ENCODE measurements around the gene SFXN3. TPM values are rescaled to one million over a fixed set of nuclear protein-coding genes. Genes with fewer than 3 reads are reported as not detected.
A peak's percentile ranks its signal among the peaks of the same experiment; 100 is the strongest.

The SFXN3 gene
- total RNA-seq, 2 donors from 2014 or later: 14.7 to 22.0 TPM

DNA sequence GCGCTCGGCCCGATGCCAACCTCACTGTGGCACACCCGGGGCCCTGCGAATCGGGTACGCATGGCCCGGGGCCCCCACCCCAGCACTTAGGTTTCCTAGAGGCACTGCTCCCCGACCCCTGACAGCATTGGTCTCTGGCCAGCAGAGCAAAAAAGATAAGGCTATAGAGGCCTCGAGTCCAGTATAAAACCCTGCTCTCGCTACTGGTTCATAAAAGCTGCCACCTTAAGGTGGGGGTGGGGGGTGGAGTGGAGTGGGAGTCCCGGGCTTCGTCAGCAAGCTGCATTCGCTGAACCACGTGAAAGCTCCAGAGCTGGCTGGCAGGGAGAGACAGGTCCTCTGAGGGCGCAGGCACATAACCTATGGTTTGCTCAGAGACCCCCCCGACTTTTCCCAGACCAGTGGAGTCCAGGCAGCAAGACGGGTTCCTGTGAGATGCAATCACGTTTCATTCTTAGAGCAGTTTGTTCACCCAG is 32.1 kb downstream of the SFXN3 start:
- intact Hi-C loops (cut with DNase I, micrococcal nuclease): no loop called here
- ATAC-seq (no peak), DNase-seq (peak; percentile 73 to 84)

DNA sequence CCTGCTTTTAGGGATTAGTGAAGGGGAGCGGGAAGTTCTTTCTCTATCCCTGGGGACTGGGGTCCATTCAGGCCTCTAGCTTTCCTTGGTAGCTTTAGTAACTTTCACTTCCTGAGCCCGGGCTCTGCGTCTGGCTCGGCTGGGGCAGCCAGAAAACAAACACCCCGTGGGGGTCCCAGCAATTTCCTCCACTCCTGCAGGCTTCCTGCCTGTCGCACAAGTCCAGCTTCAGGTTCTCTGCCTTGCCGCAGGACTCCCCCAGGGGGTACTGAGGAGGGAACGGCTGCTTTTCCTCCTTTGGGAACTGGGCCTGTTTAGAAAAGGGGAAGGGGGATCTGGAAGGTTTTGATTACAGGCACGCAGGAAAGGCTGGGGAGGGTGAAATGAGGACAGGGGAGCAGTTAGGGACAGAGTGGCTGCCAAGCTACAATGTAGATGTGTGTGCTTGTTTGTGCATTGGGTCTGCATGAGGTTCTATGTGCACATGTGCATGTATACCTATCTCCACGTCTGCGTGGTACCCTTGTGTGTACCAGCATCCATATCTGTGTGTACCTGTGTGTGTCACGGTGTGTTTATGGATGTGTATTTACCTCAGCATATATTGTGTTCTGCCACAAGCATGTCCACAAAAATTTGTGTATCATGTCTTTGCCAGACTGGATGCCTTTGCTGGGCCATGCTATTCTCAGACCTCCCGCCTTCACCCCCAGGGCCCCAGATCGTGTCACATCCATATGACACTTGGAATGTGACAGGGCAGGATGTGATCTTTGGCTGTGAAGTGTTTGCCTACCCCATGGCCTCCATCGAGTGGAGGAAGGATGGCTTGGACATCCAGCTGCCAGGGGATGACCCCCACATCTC is 32.7 kb downstream of the SFXN3 start:
- DNase-seq: no peak
- intact Hi-C loops (cut with DNase I, micrococcal nuclease): no loop called here
- no peak for ATAC-seq

DNA sequence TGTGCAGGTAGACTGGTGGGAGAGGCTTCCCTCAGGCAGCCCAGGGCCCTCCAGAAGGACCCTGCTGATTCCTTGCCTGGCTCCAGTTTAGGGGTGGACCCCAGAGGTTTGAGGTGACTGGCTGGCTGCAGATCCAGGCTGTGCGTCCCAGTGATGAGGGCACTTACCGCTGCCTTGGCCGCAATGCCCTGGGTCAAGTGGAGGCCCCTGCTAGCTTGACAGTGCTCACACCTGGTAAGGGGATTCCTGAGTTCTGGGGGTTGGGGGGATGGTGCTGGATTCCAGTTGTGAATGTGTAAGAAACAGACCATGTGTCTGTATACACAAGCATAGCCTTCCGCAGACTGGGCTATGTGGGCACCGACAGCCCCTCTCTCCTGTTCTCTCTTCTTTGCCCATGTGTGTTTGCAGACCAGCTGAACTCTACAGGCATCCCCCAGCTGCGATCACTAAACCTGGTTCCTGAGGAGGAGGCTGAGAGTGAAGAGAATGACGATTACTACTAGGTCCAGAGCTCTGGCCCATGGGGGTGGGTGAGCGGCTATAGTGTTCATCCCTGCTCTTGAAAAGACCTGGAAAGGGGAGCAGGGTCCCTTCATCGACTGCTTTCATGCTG is 33.5 kb downstream of the SFXN3 start:
- DNase-seq (no peak), ATAC-seq (no peak)
- intact Hi-C loops (cut with DNase I, micrococcal nuclease): no loop called here

DNA sequence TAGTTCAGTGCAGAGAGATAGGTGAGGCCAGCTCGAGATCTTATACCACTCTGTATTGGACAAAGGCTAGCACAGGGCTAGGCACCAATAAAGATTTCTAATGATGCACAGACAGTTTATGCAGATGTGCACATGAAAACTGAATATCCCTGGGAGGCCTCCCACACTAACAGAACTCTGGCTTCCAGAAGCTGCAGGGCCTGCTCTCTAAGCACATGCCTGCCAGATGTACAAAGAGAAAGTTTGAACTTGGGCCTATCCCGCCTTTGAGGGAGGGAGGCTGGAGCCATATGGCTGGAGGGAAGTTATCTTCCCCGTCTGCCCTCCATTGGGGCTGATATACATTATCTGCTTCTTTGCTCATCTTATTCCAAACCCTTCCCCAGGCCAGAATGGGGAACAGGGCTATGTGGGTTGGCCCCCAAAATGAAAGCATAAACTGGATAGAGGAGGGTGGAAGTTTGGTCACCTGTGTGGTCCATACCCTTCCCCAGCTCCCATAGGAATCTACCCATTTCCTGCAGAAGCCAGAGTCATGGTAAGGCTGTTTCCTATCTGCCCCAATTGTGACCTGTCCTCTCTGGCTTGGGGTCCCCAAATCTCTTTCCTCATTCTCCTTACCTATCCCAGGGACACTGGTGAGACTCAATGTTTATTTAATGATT is 34.6 kb downstream of the SFXN3 start:
- intact Hi-C loops (cut with DNase I, micrococcal nuclease): no loop called here
- no peak for ATAC-seq
- no peak for DNase-seq

DNA sequence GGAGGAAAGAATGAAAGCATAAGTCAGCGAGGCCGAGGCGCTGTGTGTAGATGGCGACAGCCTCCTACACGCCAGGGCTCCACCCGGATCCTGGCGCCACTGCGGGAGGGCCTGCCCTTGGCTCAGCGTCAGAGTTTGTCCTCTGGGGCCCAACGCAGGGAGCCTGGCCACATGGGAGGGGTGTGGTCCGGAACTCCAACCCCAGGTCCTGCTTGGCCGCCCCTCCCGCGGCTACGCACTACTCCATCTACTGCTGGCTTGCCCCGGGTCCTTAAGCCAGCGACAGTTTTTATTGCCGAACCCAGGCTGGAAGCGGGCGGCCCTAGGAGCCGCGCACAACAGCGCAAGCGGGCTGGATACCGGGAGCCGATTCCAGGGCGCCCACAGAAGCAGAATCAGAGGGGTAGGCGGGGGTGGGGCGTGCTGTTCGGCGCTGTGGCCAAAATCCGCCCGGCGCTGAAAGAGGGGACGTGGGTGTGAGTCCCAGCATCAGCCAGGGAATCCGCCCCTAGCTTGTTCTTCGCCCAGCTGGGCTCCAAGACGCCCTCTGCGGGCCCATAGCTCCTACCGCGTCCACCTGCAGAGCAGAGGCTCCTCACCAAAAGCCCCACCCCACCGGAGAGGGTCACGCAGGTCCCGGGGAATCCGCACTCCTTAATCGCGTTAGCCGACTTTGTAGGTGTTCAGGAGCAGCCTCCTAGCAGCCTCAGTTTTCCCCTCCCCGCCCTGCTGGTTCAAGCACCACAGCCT is 35.3 kb downstream of the SFXN3 start:
- ATAC-seq (peak; percentile 78), DNase-seq (peak; percentile 89 to 96)
- intact Hi-C loops (cut with DNase I, micrococcal nuclease): no loop called here

DNA sequence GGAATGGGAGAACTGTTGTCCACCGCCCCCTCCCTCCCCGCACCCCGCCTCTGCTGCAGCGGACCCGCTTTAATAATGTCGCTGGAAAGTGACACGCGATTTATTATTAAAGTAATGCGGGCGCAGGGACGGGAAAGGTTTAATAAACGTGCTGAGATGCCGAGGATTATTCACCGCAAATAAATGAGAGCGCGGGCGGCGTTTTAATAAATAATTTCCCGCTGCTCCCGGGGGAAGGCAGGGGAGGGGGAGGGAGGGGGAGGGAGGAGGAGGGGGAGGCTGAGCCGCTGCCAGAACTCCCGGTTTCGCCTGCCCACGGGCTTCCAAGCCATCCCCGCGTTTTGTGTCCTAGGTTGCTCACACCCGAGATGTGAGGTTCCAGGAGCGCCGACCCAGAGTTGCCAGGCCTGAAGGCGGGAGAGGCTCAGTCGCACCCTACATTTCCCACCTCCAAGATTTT is 35.9 kb downstream of the SFXN3 start:
- DNase-seq (no peak), ATAC-seq (peak; percentile 4)
- intact Hi-C loops (cut with DNase I, micrococcal nuclease): no loop called here

DNA sequence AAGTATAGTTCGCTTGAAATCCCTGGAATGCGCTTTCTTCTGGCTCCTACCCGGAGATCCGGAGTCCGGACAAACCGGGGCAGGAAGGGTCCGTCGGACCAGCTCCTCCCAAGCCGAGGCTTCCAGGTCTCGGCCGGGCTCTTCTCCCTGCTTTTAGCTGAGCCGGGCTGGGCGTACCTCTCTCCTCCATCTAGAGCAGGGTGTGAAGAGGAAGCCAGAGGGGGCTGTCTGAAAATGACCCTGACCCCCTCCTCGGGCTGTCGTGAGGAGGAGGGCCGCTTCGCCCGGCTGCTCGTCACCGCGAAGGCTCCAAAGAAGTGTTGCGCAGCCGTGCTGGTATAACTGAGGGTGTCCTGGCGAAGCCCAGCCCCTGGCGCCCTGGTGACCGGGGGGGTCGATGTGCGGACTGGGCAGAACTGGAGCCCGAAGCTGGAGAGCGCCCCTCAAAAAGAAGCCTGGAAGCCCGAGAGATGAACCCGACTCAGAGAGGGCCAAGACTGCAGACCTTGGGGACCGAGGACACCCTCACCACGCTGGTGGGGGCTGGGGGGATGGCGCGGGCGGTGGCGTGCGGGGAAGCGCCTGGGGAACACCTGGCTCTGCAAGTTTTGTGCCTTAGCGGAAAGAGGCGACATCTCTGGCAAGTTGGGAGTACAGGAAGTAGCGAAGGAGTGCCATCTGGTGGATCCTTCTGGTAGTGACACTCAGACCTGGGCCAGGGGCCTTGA is 36.5 kb downstream of the SFXN3 start:
- intact Hi-C loops (cut with DNase I, micrococcal nuclease): no loop called here
- DNase-seq: peak; percentile 75 to 85
- peak; percentile 30 for ATAC-seq

DNA sequence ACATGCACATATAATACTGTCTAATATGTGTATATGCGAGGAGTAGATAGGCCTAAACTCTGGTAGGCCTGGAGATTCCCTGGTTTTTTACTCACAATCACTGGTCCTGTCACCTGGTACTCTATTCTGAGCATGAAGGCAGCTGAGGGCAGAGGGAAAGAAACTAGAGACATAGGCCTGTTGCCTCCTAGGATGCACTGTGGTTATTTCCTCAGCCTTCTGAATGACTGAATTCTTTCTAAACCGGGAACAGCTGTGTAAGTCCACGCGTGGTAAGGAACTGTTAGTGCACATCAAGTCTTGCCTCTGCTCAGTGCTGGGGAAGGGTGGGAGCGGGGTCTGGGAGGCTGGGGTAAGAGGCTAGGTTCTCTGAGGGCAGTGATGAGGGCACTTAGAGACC is 38.4 kb downstream of the SFXN3 start:
- intact Hi-C loops (cut with DNase I, micrococcal nuclease): no loop called here
- no peak for DNase-seq

DNA sequence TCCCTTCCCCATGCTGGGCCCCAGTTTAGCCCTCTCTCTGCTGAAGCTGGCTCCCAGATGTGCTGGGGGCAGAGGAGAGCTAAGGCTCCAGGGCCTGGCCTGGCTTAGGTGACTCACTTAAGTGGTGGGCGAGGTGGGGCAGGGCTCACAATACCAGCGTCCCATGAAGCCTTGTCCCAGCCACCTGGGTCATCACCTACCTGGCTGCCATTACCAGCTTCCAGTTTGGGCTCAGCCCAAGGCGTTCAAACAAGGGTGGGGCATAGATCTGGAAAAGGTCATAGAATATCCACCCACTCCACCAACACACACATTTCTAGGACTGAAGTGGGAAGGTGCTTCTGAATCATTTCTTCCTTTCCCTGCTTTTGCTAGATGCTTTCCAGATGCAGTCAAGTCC is 39.1 kb downstream of the SFXN3 start:
- DNase-seq: peak in 1 of 2 donors; percentile 40
- intact Hi-C loops (cut with DNase I, micrococcal nuclease): no loop called here
- ATAC-seq: peak; percentile 15

More for the DNA sequence above, 38.4 kb downstream of the SFXN3 start:
- no peak for ATAC-seq

DNA sequence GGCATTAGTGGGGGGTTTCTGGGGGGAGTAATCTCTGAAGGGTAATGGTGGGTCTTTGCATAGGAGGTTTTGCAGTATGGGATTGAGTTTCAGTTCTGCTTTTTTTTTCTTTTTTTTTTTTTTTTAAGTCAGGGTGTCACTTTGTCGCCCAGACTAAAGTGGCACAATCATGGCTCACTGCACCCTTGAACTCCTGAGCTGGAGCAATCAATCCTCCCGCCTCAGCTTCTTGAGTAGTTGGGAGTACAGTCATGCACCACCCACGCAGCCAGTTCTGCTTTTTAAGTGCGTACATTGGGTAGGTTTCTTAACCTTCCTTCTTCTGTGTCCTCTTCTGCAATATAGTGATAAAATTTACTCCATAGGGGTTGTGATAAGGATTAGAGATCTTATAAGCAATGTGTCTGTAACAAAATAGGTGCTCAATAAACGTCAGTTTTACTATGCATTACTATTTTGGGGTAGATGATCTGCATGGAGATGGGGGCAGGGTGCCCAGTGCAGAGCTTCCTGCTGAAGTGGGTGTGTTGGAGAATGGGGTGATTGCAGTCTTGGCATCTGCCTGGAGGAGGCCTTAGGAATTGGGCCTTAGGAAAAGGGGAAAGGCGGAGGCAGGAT is 40.3 kb downstream of the SFXN3 start:
- DNase-seq: no peak
- no peak for ATAC-seq
- intact Hi-C loops (cut with DNase I, micrococcal nuclease): no loop called here

DNA sequence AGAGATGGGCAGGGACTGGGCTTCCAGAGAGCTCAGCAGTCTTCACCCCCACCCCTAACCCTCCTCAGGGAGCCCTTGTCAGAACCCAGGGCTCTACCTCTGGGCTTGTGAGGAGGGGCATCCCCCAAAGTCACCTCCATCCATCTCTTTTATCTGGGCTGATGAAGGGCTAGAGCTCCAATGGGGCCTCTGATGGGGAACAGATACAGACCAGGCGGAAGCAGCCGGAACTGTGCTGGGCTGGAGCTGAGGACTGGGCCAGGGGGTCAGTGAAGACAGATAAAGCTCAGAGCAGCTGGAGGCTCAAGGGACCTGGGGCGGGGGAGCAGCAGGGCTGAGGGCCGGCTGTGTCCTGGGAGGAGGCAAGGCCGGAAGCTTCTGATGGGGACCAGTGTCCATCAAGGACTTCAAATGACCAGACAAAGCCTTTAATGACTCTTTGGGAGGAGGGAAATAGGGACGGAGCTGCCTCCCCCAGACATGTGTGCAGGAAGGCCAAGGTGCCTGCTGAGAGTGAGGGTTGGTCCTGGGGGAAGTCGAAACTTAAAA is 40.9 kb downstream of the SFXN3 start:
- no peak for DNase-seq
- intact Hi-C loops (cut with DNase I, micrococcal nuclease): no loop called here
- ATAC-seq: no peak

DNA sequence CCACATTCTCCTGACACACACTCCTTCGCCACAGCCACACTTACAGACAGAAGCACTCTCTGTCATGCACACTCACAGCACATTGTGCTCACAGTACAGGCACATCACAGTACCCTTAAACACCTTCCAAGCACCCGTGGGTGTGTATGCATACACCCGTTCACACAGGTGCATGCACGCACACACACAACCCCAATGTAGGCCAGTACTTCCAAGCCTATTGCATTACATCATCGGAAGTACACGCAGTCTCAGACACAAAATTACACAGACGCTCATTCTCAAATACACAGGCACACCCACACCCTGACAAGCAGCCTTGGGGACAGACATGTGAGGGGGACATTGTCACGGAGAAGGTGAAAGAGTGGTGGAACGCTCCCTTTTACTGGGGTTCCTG is 41.9 kb downstream of the SFXN3 start:
- intact Hi-C loops (cut with DNase I, micrococcal nuclease): no loop called here
- peak; percentile 36 for ATAC-seq
- DNase-seq: no peak

DNA sequence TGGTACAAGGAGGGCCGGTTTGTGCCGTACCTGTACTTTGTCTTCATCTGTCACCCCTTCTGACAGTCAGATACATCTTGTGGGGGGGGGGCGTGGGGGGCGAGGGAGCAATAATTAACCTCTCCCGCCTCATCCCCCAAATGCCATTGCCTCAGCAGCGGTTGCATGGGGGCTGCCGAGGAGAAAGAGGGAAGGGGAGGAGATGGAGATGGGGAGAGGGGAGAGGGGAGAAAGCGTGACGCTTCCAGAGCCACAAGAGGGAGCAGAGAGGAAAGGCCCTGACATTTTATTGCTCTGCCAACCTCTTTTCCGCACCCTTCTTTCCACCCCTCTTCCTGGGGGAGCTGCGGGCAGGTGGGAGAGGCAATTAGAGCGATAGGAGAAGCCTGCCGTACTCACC is 42.6 kb downstream of the SFXN3 start:
- ATAC-seq (no peak), DNase-seq (no peak)
- intact Hi-C loops (cut with DNase I, micrococcal nuclease): no loop called here

DNA sequence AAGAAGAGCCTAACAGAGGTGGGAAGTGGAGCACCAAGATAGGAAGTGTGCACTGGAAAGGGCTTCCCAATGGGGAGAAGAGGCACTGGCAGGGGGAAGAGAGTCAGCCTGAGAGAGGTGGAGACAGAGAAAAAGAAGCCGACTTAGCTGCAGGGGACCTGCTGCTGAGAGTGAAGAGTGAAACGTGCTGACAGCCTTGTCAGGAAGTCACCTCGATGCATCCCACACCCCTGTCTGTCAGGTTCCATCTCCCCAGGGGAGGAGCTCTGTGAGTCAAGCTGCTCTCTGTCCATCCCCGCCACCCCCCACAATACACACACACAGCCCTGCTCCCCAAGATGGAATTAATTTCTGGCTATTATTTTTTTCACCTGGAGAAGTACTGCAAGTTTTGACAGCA is 44.7 kb downstream of the SFXN3 start:
- intact Hi-C loops (cut with DNase I, micrococcal nuclease): no loop called here
- ATAC-seq (no peak), DNase-seq (no peak)

DNA sequence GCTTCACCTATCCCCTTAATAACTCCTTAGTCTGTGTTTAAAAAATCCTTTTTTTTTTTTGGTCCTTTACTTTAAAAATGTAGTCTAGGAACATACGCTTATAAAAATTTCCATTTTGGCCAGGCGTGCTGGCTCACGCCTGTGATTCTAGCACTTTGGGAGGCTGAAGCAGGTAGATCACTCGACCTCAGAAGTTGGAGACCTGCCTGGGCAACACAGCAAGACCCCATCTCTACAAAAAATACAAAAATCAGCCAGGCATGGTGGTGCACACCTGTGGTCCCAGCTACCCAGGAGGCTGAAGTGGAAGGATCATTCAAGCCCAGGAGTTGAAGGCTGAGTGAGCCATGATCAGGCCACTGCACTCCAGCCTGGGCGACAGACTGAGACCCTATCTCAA is 45.6 kb downstream of the SFXN3 start:
- DNase-seq (no peak), ATAC-seq (no peak)
- intact Hi-C loops (cut with DNase I, micrococcal nuclease): no loop called here

DNA sequence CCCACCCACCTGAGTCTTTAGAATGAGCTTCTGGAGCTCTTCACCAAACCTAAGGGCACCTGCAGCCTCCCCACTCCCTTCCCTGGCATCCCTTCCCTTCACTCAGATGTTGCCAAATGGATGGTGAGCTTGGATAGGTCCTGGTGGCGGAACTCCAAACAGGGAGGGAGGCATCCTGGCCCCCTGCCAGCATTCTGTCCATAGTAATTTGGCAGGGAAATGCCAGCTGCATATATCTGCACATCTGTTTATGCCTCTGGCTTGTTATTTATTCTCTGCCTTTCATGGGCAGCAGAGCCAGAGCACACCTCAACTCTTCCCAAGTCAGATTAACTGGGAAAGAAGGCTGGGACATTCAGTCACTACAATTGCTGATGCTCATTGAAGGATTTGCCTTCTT is 48.8 kb downstream of the SFXN3 start:
- intact Hi-C loops (cut with DNase I, micrococcal nuclease): no loop called here
- DNase-seq (no peak), ATAC-seq (no peak)

DNA sequence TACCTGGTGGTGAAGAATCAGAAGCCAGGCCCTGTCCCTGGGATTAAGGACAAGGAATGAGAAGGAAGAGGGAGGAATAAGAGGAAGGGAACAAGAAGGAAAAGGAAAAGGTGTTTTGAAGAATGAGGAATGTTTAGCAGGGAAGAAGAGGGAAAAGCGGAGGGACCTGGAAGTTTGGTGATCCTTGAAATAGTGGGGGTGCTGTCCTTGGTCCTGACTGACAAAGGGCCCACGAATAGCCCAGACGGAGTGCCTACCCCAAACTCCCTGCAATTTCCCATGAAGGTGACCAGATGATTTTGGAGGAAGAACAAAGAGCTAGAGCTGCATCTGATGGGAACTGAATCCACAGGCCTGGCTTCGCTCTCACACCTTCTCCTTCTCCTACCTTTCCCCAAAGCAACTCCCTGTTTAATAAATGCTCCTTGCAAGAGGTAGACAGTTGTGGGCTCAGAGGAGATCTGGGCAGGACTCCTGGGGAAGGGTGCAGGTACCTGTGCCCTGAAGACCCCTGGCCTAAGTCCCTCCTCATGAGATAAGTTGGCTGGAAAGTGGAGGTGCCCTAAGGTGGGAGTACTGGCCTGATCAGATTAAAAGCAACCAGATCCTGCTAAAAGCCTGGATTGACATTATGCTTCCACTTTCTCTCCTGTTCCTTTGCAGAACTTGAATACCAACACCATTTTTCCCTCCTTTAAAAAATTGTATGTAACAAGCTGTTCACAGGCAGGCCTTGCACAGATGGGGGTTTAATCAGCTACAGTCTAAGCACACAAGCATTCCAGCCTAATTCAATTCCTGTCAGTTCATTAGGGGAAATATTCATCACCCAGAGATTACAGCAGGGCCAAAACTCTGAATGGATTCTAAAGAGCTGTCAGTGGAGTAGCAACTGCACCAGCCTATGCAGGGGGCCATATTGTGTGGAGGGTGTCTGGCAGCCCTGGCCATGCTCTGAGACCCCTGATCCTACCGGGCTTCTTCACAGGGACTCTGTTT is 50.2 kb downstream of the SFXN3 start:
- ATAC-seq (no peak), DNase-seq (no peak)
- intact Hi-C loops (cut with DNase I, micrococcal nuclease): no loop called here
